Progenitor cell of endocrine pancreas (in vitro differentiated cells): ENCODE results near the gene VARS2. TPM values are rescaled to one million over a fixed set of nuclear protein-coding genes. Genes with fewer than 3 reads are reported as not detected.

Experiments used
- DNase-seq: peaks from one replicate; pipeline ENCODE4 v3.0.0; 2021; ENCODE audit warnings: low spot score; ENCODE audit not compliant: unreplicated experiment
- H3K27ac Mint-ChIP-seq: 2 replicates; pipeline ENCODE4 v1.8.0; 2021; ENCODE audit warnings: mild to moderate bottlenecking, moderate library complexity, mixed read lengths
- H3K27me3 Mint-ChIP-seq: 2 replicates; pipeline ENCODE4 v1.8.0; 2021; ENCODE audit warnings: mixed read lengths
- H3K36me3 Mint-ChIP-seq: 2 replicates; pipeline ENCODE4 v1.8.0; 2022; ENCODE audit warnings: mixed read lengths; ENCODE audit not compliant: insufficient read depth
- H3K4me1 Mint-ChIP-seq: 2 replicates; pipeline ENCODE4 v1.8.0; 2021; ENCODE audit warnings: low read depth, mixed read lengths
- H3K4me3 Mint-ChIP-seq: 2 replicates; pipeline ENCODE4 v1.8.0; 2021; ENCODE audit warnings: low read depth, mild to moderate bottlenecking, moderate library complexity, mixed read lengths
- H3K9me3 Mint-ChIP-seq: 2 replicates; pipeline ENCODE4 v1.8.0; 2021; ENCODE audit warnings: low read depth, mixed read lengths
- CTCF ChIP-seq: fragments of 200-600 bp; sonication (generic); IDR thresholded peaks from one replicate; pipeline ENCODE4 v1.5.0; 2021; ENCODE audit warnings: antibody characterized with exemption, mild to moderate bottlenecking; ENCODE audit not compliant: unreplicated experiment
- total RNA-seq: library from RNA; stranded (reverse); gene quantifications from 2 replicates; pipeline ENCODE4 v1.2.1, GENCODE V29; 2021

The VARS2 gene
- total RNA-seq, 1 donor from 2014 or later, result 58.0 TPM

- Mint-ChIP-seq H3K4me3 (no peak overlapping the region), H3K27me3 (no peaks in the 10 kb centered on the region), H3K36me3 (peaks cover 25% of the 10 kb centered on the region), H3K4me1 (no peaks in the 10 kb centered on the region), H3K27ac (no peak overlapping the region), H3K9me3 (no peaks in the 10 kb centered on the region)
- DNase-seq, result no peak
- TF ChIP-seq CTCF, result peak; percentile 42
Observed at GRCh38 chr6:30893001-30893591, 20.9 kb upstream of the VARS2 start.

GRCh38 chr6:30893666-30894065 is 20.4 kb upstream of the VARS2 start:
- Mint-ChIP-seq H3K27me3 (no peaks in the 10 kb centered on the region), H3K4me3 (no peak overlapping the region), H3K36me3 (peaks cover 28% of the 10 kb centered on the region), H3K27ac (no peak overlapping the region), H3K9me3 (no peaks in the 10 kb centered on the region), H3K4me1 (no peaks in the 10 kb centered on the region)
- no peak for TF ChIP-seq CTCF
- DNase-seq, result no peak

- Mint-ChIP-seq H3K4me3 (no peak overlapping the region), H3K4me1 (no peaks in the 10 kb centered on the region), H3K27me3 (no peaks in the 10 kb centered on the region), H3K9me3 (no peaks in the 10 kb centered on the region), H3K36me3 (peaks cover 30% of the 10 kb centered on the region), H3K27ac (no peak overlapping the region)
- no peak for DNase-seq
- TF ChIP-seq CTCF, result no peak
Observed at GRCh38 chr6:30894381-30894780, 19.7 kb upstream of the VARS2 start.

GRCh38 chr6:30894935-30895334 is 19.1 kb upstream of the VARS2 start:
- Mint-ChIP-seq H3K36me3 (peaks cover 27% of the 10 kb centered on the region), H3K27ac (no peak overlapping the region), H3K4me1 (no peaks in the 10 kb centered on the region), H3K9me3 (no peaks in the 10 kb centered on the region), H3K4me3 (no peak overlapping the region), H3K27me3 (no peaks in the 10 kb centered on the region)
- no peak for TF ChIP-seq CTCF
- no peak for DNase-seq

- Mint-ChIP-seq H3K27ac (peak overlapping the region; percentile 43), H3K9me3 (no peaks in the 10 kb centered on the region), H3K36me3 (peaks cover 26% of the 10 kb centered on the region), H3K4me3 (no peak overlapping the region), H3K4me1 (no peaks in the 10 kb centered on the region), H3K27me3 (no peaks in the 10 kb centered on the region)
- no peak for TF ChIP-seq CTCF
- DNase-seq, result no peak
Observed at GRCh38 chr6:30895343-30895742, 18.7 kb upstream of the VARS2 start.
